Measurements from ENCODE around the gene SOD3. TPM values are rescaled to one million over a fixed set of nuclear protein-coding genes. Genes with fewer than 3 reads are reported as not detected.

The SOD3 gene
- total and polyA plus RNA-seq, 2 of the 13 experiments (the other 11 are each of a cell fraction or from before 2014, with no cell fraction given): 0.04 TPM; not detected in 1

DNA sequence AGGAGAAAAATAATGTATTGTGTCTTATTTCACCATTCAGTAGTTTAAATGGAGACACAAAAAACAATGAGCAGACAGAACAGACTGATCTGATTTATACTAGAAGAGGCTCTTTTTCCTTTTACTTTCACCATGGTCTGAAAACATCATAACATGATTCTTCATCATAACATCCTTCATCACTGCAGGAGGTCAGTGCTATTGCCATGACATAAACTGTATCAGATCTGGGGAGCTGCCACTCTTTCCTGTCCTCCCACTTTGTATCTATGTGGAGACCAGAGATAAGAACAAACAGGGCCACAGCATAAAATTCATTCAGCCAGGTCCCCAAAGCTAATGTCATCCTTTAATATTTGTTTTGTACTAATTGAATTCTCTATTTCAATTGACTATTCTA lies 25.2 kb downstream of the SOD3 start (continued):
- TF ChIP-seq AHDC1 (CRISPR knock-in tag; IDR thresholded peaks at IDR 0.05; ENCODE audit: borderline replicate concordance): no peak
- TF ChIP-seq ZSCAN31 (CRISPR knock-in tag; IDR thresholded peaks at IDR 0.05; ENCODE audit: low read depth): no peak
- TF ChIP-seq ZNF75D (CRISPR knock-in tag; IDR thresholded peaks at IDR 0.05; ENCODE audit: borderline replicate concordance): no peak
- no peak for TF ChIP-seq GATAD1 (CRISPR knock-in tag; IDR thresholded peaks at IDR 0.05)
- TF ChIP-seq TSC22D2 (CRISPR knock-in tag; IDR thresholded peaks at IDR 0.05; ENCODE audit: borderline replicate concordance): no peak
- TF ChIP-seq, protein P1, sequence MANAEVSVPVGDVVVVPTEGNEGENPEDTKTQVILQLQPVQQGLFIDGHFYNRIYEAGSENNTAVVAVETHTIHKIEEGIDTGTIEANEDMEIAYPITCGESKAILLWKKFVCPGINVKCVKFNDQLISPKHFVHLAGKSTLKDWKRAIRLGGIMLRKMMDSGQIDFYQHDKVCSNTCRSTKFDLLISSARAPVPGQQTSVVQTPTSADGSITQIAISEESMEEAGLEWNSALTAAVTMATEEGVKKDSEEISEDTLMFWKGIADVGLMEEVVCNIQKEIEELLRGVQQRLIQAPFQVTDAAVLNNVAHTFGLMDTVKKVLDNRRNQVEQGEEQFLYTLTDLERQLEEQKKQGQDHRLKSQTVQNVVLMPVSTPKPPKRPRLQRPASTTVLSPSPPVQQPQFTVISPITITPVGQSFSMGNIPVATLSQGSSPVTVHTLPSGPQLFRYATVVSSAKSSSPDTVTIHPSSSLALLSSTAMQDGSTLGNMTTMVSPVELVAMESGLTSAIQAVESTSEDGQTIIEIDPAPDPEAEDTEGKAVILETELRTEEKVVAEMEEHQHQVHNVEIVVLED (CRISPR knock-in tag; IDR thresholded peaks at IDR 0.05; ENCODE audit: borderline replicate concordance): no peak
- no peak for TF ChIP-seq GZF1 (CRISPR knock-in tag; IDR thresholded peaks at IDR 0.05)
- no peak for TF ChIP-seq EEA1 (CRISPR knock-in tag; IDR thresholded peaks at IDR 0.05; ENCODE audit: borderline replicate concordance)
- TF ChIP-seq THAP11 (CRISPR knock-in tag; IDR thresholded peaks at IDR 0.05): no peak
- no peak for TF ChIP-seq ZBED4 (CRISPR knock-in tag; IDR thresholded peaks at IDR 0.05; ENCODE audit: borderline replicate concordance)
